LoVo (cell line): ENCODE measurements around the gene FAM89B.

Experiments used
- DNase-seq: peaks from one replicate; pipeline ENCODE4 v3.0.0-alpha.2; 2016; ENCODE audit warnings: low spot score

Gene FAM89B

DNA sequence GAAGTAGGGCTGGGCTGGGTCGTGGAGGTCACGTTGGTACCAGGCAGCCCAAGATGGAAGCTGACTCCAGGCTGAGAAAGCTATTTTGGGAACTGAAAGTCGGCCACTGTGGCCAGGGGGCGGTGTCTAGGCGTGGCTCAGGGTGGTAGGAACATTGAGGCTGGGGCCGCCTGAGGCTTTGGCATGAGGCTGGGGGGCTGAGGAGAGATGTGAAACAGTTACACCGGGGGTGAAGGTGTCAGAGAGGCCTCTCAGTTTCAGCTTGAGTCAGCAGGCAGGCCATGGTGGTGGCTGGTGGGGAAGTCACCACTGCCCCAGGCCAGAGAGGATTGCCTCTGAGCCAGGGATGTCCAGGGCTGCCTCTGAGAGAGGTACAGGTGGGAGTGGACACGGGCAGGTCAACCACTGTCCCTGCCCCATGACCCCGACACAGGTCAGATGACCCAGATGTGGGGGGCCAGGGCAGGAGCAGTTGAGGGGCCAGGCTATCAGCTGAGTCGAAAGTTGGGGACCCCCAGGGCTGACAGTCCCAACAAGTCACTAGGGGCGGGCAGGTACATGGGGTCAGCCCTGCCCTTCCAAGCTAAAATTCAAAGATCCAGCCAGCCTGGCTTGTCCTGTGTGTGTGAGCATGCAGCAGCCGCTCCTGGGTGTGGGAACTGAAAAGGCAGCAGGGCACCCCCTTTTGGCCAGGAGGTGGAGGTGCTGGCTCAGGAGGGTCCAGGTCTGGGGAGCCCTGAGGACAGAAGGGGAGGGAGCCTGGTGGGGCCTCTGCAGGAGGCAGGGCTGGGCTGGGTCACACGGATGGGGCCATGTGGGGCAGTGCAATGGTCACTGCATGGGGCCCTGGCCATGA lies 16.1 kb downstream of the FAM89B start:
- no peak for DNase-seq

DNA sequence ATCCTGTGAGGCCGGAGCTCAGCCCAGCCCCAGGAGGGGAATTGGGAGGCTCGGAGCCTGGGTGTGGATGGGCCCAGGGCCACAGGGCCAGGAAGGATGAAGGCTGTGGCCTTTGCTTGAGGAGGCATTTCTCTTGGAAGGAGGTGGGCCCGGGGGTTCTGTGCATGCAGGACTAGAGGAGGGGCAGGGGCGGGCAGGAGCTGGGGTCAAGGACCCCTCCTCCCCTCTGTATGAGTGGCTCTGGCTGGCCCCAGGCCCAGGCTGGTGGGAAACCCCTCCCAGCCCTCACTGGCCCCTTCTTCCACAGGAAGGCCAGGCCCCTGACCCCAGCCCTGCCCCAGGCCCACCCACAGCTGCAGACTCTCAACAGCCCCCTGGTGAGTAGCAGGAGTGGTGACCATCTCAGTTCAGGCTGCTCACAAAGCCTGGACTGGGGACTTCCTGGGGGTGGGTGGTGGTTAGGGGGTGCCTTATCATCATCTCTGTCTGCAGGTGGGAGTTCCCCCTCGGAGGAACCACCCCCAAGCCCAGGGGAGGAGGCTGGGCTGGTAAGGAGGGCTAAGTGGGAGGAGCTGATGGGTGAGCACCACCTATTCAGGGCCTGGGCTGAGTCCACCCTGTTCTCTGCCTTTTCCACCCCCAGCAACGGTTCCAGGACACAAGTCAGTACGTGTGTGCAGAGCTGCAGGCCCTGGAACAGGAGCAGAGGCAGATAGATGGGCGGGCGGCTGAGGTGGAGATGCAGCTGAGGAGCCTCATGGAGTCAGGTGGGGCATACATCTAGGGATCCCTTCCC lies 17.3 kb downstream of the FAM89B start:
- DNase-seq: no peak

DNA sequence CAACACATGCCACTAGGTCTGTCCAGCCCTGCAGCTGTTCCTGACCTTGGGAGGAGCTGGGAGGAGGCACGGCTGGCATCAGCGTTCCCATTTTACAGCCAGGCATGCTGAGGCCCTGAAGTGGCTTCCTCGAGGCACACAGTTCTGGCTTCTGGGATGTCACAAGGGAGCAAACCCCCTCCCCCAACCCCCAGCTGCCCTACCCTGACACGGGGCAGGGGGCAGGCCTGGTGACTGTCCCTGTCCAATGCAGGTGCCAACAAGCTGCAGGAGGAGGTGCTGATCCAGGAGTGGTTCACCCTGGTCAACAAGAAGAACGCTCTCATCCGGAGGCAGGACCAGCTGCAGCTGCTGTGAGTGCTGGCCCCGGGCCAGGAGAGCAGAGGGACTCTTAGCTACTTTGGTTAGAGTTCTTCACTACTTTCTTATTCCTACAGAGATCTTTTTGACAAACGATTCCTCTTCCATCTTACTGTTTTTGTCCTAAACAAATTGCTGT lies 18.0 kb downstream of the FAM89B start:
- DNase-seq: no peak

DNA sequence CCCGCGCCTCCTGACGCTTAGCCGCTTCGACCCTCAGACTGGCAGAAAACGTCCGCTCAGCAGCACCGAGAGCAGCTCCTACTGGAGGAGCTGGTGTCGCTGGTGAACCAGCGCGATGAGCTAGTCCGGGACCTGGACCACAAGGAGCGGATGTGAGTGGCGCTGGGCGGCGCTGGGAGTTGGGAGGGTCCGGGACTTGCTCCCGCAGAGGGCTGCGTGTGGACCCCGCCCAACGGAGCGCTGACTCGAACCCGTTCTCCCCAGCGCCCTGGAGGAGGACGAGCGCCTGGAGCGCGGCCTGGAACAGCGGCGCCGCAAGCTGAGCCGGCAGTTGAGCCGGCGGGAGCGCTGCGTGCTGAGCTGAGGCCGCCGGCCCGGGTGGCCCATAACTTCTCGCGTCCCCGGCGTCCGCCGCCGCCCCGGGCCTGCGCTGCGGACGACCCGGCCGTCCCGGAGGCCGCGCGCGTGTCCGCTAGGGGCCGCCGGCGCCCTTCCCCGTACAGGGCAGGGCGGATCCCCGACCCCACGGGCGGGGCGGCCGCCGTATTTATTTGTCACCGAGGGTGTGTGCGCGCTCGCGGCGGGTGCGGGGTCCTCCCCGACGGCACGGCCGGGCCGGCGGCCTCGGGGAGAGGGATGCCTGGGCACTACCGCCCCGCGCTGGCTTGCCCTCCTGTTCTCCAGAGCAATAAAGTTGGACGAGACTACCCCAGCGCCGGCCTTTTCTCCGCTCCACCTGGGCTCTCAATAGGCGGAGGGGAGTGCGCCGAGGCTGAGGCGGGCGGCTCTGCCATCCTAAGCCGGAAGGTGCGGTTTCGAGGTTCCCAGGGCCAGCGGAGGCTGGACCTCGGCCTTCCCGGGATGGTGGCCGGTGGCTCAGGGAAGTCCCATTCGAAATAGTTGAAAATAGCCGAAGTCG lies 19.9 kb downstream of the FAM89B start:
- DNase-seq: no peak

DNA sequence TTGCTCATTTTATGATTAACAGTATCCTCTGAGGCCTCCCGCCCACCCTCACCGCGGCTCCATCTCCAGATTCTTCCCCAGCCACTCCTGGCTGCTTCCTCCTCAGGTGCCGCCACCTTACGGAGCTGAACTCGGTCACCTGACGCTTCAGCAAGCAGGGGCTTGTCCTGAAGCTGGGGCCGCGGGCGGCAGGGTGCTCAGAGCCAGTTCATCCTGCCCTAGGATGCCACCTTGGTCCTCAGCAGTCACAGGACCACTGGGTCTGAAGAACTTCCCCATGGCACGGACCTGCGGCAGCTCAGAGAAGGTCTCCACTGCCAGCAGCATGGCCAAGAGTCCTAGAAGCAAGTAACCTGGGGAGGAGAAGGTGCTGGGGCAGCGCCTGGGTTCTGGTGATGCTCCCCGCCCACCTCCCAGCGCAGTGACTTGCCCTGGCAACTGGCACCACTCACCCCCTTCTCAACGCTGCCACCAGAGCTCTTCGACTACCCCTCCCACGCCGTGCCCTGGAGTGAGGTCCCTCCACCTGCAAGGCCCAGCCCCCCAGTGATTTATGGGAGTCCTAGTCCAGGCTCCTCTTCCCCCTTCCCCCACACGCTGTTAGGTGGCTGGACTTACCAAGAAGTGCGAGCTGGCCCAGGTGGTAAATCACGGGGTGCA lies 20.6 kb downstream of the FAM89B start:
- no peak for DNase-seq

DNA sequence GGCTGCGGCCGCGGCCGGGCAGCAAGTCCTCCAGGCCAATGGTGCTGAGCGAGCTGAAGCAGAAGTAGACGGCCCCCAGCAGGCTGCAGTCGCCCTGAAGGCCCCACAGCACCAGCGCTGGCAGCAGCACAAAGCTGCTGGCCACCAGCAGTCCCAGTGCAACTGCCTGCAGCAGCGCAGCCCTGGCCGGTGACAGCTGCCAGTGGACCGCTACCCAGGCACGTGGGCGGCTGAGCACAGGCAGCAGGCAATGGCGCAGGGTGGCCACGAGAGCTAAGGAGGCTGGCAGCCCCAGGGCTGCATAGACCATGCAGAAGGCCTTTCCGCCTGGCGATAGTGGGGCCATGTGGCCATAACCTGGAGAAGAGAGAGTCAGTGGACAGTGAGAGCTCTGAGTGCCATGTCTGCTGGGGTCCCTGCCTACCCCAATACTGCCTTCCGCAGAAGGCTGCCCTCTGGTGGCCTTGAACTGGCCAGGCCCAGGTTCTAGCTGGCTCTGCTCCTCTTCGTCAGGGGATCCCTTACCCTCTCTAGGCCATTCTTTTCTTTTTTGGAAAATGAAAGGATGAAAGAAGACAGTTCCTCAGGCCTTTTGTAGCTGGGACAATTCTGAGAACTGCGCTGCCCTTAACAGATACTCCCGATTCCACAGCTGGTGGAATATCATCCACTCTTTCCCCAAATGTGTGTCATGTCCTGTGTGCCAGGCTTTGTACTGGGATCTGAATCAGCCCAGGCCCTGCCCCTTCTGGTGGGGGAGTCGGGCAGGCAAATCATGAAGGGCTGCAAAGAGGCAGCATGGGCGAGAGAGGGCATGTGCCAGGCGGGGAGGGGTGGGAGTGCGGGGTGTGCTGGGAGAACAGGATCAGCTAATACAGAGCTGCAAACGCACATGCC lies 21.4 kb downstream of the FAM89B start:
- no peak for DNase-seq

DNA sequence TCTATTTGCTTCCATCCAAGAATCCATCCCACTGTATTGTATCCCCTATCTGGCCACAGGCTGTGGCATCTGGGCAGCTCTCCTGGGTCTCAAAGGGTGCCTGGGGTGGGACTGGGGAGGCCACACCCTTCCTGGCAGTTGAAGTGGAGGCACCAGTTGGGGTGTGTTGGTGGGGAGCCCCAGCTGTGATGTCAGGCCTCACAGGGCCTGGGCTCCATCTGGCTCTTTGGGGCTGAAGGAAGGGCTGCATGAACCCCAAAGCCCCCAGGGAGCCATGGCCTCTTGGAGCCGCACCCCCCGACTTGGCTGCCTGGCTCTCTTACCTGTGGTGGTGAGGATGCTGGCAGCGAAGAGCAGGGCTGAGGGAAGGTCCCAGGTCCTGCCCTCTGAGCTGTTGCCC lies 22.8 kb downstream of the FAM89B start:
- no peak for DNase-seq

DNA sequence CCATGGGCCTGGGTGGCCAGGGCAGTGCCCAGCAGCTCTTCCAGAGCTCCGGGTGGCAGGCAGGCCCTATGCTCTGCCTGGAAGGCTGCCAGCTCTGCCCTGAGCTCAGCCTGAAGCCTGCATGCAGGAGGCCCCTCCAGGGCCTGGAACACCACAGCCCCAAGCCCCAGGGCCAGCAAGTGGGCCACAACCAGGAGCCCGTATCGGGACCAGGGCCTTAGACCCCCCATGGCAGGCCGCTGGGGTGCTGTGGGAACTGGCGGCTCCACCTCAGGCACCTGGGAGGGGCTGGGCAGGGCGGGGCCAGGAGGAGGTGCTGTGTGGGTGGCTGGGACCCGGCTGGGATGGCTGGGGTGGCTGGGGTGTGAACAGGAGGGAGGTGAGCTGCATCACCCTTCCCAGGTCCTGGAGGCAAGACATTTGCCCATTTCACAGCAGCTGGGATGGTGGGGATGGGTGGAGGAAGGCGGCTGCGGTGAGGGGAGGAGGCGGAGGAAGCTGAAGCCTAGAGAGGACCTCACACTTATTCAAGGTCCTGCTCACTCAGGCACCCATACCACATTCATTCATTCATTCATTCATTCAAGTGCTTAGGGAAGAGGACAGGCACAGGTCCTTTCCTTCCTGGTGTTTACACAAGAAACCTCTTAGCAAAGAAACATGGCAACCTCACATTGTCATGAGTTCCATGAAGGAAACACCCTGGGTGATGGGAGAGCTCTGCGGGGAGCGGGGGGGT lies 23.4 kb downstream of the FAM89B start, which contains the start of gene KCNK7:
Gene KCNK7 (minus strand): TSS at position 258 of the 739 bp plus-strand sequence. CDS start 28 bp downstream, at position 230.
- no peak for DNase-seq

DNA sequence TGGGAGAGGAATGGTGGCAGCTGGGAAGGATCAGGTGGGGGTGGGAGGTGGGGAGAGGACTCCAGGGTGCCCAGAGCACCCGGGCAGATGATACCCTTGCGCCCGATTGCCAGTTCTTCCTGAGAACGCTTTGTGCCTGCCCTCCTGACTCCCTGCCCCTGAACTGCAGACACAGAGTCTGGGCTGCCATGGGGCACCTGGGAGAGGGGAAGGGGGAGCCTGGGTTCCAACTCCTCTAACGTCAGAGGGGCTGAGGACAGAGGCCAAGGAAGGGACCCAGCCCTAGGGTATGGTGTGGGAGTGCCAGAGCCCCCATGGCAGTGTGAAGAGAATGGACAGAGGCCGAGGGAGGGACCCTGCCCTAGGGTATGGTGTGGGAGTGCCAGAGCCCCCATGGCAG lies 24.2 kb downstream of the FAM89B start:
- no peak for DNase-seq

DNA sequence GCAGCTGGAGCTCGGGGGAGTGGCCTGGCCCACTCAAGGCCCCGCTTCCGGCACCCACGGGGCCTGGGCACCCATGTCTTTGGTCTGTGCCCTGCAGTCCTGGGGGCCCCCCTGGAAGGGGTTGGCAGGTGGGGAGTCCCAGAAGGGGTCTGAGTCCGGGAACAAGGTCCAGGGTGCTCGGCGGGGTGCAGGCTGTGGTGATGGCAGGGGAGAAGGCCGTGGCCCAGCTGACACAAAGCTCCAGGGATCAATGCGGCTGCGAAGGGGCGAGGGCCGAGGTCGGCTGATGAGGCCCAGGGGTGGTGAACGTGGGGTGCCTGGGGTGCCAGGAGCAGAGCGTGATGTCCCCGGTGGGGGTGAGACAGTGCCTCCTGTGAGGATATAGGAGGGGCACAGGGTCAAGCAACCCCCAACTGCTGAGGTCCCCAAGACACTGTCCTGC lies 25.9 kb downstream of the FAM89B start:
- DNase-seq: no peak

DNA sequence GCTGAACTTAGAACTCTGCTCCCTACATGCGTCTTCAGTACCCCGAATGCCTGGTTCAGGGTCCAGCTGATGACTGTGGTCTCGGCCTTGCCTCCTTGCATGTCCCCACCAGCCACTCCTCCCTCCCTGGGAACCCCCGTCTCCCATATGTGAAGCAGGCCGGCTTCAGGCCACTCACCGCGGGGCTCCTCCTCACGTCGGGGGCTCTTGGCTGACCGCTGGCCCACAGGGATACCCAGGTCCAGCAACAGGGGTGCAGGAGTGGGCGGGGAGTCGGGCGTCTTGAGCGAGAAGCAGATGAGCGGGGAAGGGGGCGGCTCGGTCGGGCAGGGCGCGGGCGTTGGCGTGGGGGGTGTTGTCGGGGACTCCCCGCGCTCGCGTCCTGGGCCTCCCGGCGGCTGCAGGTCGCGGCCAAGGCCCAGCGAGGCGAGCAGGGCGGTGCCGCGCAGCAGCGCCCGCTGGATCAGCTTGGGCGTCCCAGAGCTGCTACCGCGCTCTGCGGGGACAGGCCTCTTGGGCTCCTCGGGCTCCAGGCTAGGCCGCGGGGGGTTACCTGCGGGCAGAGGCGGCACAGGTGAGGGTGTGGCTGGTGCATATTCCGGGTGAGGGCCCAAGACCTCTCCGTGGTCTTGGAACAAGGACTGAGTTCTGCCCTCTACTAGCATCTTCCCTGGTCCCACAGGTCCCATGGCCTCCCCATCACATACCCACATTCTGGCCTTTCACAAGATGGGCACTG lies 27.0 kb downstream of the FAM89B start:
- no peak for DNase-seq

DNA sequence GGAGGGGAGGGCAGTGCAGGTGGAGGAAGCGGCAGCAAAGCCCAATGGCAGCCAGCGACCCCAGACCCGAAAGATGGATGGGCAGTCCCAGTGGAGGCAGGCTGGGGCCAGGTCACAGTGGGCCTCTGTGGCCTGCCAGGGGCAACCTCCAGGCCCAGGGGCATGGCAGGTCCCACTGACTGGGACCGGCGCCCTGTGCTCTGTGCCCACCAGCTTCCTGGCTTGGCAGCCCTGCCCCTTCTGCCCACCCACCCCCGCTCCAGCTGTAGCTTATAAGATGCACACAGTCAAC lies 27.6 kb downstream of the FAM89B start:
- DNase-seq: no peak

DNA sequence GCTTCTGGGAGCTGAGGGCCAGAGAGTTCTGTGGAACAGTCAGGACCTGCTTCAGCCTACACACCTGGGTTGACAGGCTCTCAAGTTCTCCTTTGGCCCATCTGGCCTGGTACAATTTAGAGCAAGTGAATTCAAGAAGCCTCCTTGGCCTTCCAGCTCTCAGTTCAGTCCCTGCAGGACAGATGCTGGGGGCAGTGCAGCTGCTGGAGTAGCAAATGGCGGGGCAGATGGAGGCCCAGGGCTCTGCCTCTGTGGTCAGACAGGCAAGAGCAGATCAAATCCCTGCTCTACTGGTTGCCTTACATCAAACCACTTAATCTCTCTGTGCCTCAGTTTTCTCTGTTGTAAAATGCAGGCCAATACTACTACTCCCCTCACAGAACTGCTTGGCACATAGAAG lies 31.9 kb downstream of the FAM89B start:
- DNase-seq: no peak

DNA sequence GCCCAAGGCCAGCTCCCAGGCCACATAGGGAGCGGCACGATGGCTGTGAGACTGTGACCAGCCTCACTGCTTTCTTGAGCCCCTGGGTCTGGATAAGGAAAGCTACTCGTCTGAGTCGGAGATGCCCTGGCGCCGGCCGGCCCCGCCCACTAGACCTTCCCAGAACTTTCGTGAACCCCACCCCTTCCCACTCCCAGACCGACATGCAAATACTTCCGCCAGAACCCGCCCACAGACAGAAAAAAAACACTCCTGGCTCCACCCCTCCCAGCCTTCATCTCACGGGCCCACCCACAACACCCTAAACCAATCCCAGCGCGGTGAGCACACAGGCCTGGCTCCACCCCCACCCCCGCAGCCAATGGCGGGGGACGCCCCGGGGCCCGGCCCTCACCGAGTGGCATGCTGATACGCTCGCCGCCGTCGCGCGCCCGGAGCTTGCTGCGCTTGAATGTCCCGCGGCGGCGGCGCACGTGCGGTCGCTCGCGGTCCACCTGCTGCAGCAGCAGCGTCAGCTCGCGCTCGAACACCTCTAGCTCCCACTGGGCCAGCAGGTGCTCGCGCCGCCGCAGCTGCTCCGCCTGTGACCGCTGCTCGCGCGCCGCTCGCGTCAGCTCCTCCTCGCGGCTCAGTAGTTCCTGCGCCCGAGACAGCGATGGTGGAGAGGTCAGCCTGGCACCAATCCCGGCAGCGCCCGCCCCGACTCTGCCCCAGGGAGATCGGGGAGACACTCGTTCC lies 34.7 kb downstream of the FAM89B start:
- DNase-seq: no peak

DNA sequence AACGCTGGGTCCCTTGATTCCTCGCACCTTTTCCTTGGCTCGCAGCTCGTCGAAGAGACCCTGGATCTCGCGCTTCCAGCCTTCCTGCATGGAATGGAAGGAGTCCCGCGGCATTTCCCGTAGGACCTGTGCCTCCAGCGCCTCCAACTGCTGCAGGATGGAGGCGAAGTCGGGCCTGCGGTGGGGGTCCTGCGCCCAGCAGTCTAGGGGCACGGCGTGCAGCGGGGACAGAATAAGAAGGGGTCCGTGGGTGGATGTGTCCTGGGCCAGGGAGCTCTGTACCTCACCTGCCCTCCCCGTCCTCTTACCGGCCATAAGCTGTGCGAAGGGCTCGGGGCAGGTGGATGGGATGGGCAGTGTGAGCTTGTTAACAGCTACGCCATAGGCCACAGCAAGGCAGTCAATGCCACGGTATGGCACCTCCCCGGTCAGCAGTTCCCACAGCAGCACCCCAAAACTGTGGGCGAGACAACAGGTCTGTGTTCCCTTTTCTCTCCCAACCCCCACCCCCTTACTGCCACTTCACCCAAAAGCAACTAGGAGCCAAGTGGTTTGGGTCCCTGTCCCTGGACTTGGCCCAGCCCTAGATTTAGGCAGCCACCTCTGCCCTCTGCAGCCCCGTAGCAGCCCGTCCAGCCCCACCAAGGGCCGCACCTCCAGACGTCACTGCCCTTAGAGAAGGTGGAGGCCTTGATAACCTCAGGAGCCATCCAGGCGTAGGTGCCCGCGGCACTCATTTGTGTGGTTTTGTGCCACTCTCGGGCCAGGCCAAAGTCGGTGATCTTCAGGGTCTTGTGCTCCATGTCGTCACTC lies 35.5 kb downstream of the FAM89B start:
- no peak for DNase-seq

DNA sequence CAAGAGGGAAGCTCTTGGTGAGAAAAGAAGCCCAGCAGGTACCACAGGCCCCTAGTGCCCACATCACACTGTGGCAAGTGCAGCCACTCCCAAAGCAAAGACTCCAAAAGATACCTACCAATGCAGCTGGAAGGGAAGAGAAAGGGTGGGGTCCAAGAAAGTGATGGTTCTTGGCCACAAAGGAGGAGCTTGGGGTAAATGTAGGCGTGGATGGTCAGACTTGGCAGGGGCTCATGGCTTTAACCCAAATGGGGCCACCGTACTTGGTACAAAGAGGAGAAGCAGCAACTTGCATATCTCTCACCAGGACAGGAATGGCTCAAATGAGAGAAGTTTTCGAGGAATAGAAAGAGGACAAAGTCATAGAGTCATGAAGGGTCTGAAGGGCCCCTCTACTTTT lies 36.9 kb downstream of the FAM89B start:
- no peak for DNase-seq

DNA sequence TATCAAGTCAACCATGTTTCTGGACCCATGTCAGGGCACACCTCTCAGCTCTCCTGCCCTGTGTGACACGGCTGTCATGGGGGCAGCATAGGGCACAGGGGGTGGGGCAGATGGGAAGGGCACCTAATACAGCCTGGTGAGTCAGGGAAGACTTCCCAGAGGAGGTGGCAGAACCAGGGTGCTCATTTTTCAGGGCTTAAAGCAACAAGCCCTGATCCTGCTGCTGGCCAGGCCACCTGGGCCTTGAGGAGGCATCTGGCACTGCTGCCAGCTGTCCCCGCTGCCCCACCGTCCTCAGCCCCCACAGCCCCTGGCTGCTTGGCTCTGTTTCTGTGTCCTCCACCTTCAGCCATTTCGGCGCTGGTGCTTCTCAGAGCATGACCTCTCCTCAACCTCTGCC lies 37.3 kb downstream of the FAM89B start:
- DNase-seq: no peak

DNA sequence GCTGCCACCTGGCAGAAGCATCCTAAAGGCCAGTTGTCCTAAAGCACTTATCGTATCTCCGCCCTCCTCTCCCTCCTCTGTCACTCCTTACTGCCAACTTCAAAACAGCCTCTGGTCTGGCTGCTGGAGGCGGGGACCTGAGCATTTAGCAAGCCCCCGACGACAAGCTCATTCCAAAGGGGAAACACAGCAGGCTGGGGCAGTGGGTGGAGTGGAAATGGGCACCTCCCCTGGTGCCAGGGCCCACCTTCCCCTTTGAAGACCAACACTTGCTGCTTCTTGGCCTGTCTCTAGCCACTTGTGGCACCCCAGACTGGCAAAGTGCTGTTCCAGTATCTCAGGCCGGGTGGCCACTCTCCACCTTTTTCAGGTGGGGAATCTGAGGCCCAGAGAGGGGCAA lies 38.1 kb downstream of the FAM89B start:
- DNase-seq: no peak
